Left ventricle myocardium inferior (tissue), 1 donor: ENCODE results near the gene SMAD7. TPM values are rescaled to one million over a fixed set of nuclear protein-coding genes. Genes with fewer than 3 reads are reported as not detected.

Experiments used
- DNase-seq: peaks from one replicate; pipeline ENCODE4 v3.0.0-alpha.2; 2020
- H3K27ac ChIP-seq: fragments of 200-600 bp; replicated peaks from 2 replicates; pipeline ENCODE4 v1.8.0; 2021
- H3K27me3 ChIP-seq: fragments of 200-600 bp; 2 replicates; pipeline ENCODE4 v1.8.0; 2021; ENCODE audit warnings: low read depth
- H3K36me3 ChIP-seq: fragments of 200-600 bp; 2 replicates; pipeline ENCODE4 v1.8.0; 2021
- H3K4me1 ChIP-seq: fragments of 200-600 bp; 2 replicates; pipeline ENCODE4 v1.8.0; 2021
- H3K4me3 ChIP-seq: fragments of 200-600 bp; 2 replicates; pipeline ENCODE4 v1.8.0; 2021; ENCODE audit warnings: mild to moderate bottlenecking, moderate library complexity
- H3K9me3 ChIP-seq: fragments of 200-600 bp; replicated peaks from 2 replicates; pipeline ENCODE4 v1.8.0; 2021
- intact Hi-C: fragments of 100-400 bp; cut with micrococcal nuclease; formaldehyde crosslinking; loops from one replicate; pipeline ENCODE4 v1.11.0; 2022
- total RNA-seq: library from RNA; stranded (reverse); fragmentation: NEBNext Ultra II Directional; extraction: Animal tissue kit (Norgen Biotek cat#: 25700); gene quantifications from one replicate; pipeline ENCODE4 v1.2.1, GENCODE V29; 2021
- TF ChIP-seq, protein P1 (sequence below): fragments of 200-600 bp; IDR thresholded peaks from 2 replicates; pipeline ENCODE4 v1.8.0; 2021; ENCODE audit warnings: antibody characterized with exemption, mild to moderate bottlenecking, borderline replicate concordance
- donor health status: DM: no; HTN: yes; CAD: no; lungs with severe emphysema.

Gene SMAD7
- total RNA-seq, 1 donor from 2014 or later, result 19.3 TPM

DNA sequence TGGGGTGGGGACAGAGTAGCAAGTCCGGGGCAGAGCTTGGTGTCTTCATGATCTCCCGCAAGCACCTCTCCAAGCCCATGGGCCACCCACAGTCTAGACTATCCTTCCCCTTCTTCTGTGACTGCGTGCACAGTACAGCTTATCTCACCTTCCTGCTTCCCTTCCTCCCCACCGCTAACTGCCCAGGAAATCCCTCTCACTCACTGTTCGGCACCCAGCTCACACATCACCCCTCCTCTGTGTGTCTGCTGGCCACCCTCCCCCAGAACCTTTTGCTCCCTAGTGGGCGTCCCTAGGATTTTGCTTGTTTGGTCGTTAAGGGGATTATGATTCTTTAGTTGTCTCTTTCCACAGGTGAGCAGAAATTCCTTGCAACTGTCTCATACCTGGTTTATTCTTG, 31.5 kb upstream of the SMAD7 start:
- TF ChIP-seq, protein P1, sequence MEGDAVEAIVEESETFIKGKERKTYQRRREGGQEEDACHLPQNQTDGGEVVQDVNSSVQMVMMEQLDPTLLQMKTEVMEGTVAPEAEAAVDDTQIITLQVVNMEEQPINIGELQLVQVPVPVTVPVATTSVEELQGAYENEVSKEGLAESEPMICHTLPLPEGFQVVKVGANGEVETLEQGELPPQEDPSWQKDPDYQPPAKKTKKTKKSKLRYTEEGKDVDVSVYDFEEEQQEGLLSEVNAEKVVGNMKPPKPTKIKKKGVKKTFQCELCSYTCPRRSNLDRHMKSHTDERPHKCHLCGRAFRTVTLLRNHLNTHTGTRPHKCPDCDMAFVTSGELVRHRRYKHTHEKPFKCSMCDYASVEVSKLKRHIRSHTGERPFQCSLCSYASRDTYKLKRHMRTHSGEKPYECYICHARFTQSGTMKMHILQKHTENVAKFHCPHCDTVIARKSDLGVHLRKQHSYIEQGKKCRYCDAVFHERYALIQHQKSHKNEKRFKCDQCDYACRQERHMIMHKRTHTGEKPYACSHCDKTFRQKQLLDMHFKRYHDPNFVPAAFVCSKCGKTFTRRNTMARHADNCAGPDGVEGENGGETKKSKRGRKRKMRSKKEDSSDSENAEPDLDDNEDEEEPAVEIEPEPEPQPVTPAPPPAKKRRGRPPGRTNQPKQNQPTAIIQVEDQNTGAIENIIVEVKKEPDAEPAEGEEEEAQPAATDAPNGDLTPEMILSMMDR, result no peak
- Histone ChIP-seq H3K36me3 (no peaks in the 10 kb centered on the region), H3K4me1 (no peaks in the 10 kb centered on the region), H3K9me3 (no peaks in the 10 kb centered on the region), H3K27ac (no peak overlapping the region), H3K27me3 (no peaks in the 10 kb centered on the region), H3K4me3 (no peak overlapping the region)
- intact Hi-C loops, result loop anchor here (10.0 kb wide), 1 partner anchor 53 kb away; no protein-coding TSS in a partner anchor
- DNase-seq, result no peak

DNA sequence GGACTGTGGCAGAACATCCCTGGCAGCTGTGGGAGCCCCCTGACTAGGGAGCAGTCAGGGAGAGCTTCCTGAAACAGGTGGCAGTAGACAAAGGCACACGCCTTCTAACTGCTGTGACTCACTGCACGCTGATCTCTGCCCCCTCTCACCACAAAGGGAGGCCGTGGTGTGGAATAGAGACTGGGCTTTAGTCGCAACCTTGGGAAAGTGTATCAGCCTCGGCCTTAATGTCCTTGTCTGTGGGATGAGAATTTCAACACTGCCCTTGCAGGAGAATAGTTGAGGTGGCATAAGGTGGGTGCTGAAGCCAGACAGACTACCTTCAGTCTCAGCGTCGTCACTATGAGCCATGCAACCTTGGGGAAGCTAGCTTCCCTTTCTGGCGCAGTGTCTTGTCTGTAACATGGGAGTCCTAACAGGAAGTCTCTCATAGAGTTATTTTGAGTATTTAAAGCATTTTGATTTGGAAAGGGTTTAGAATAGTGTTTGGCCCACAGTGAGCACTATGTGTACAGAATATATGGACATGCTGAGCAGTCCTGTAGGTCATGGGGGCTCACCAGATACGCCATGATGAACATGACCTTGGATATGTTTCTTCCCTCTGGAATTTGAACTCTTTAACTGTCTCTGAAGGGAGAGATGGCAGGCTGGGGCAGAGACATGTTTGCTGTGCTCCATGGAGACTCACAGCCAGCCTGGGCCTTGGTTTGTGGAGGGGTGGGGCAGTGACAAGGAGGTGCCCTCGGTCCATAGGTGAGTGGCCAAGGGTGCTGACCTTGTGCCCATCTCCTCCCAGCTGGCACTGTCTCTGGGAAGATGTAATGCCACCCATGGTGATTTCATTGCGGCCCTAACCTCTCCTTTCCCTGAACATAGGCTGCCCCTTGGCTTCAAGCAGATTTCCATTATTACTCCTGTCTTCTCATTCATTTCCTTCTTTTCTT, 29.5 kb upstream of the SMAD7 start:
- Histone ChIP-seq H3K4me1 (peaks cover 9% of the 10 kb centered on the region), H3K27ac (no peak overlapping the region), H3K36me3 (no peaks in the 10 kb centered on the region), H3K27me3 (no peaks in the 10 kb centered on the region), H3K9me3 (no peaks in the 10 kb centered on the region), H3K4me3 (no peak overlapping the region)
- TF ChIP-seq, protein P1, result no peak
- intact Hi-C loops, result loop anchor here (10.0 kb wide), 1 partner anchor 55 kb away; no protein-coding TSS in a partner anchor
- no peak for DNase-seq

DNA sequence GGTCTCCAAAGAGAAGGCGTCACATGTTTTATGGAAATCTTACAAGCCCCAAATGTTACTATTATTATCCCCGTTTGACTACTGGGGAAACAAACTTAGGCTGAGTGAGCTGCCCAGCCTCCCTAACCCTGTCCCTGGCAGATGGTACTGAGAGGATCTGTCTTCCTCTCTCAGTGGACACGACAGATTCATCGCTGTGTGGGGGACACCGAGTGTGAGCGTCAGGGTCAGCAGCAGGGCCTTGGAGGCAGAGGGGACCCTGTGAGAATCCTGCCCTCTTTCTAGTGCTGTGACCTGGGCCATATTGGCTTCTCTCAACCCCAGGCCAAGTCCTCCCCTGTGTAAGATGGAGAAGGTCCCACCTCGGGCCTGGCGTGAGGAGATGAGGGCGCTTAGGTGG, 27.1 kb upstream of the SMAD7 start:
- H3K36me3 ChIP-seq, result no peaks in the 10 kb centered on the region
- no peak for DNase-seq
- no peak overlapping the region for H3K27ac ChIP-seq
- TF ChIP-seq, protein P1, result no peak
- no peaks in the 10 kb centered on the region for H3K9me3 ChIP-seq
- no peak overlapping the region for H3K4me3 ChIP-seq
- no peaks in the 10 kb centered on the region for H3K27me3 ChIP-seq
- intact Hi-C loops, result no loop called here
- peaks cover 14% of the 10 kb centered on the region for H3K4me1 ChIP-seq

DNA sequence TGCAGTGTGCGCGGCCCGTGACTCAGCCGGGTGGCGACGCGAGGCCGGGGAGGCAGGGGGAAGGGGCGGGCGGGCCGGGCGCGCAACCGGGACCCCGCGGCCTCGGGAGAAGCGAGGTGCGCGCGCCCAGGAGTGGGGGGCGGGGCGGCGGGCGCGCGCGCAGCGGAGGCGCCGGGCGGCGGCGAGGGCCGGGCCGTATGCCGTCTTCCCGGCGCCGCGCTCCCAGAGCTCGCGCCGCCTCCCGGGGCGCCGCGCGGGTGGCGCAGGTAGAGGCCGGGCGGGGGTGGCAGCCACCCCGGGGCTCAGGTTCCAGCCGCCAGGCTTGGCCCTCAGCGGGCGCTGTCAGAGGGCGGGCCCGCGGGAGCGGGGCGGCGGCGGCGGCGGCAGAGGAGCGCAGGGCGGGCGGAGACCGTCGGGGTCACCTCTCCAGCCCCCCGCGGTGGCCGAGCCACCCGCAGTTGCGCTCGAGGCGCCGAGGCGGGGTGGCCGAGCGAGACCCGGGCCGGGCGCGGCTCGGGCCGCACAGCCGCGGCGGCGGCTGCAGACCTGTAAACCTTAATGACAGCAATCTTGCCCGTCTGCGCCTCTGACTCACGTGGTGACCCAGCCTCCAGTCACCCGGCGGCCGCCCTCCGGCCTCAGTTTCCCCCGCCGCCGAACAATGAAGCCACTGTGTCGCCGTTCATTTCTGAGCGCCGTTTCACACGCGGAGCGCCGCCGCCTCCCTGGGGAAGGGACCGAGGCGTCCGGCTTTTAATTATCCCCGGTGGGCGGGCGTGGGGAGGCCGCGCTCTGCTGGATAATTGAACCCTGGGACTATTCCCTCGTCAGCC, 25.3 kb upstream of the SMAD7 start:
- Histone ChIP-seq H3K9me3 (no peaks in the 10 kb centered on the region), H3K27me3 (no peaks in the 10 kb centered on the region), H3K4me3 (peak overlapping the region; percentile 80), H3K4me1 (peaks cover 14% of the 10 kb centered on the region), H3K36me3 (no peaks in the 10 kb centered on the region), H3K27ac (peak overlapping the region; percentile 90)
- intact Hi-C loops, result no loop called here
- DNase-seq, result peak; percentile 48
- TF ChIP-seq, protein P1, result no peak

DNA sequence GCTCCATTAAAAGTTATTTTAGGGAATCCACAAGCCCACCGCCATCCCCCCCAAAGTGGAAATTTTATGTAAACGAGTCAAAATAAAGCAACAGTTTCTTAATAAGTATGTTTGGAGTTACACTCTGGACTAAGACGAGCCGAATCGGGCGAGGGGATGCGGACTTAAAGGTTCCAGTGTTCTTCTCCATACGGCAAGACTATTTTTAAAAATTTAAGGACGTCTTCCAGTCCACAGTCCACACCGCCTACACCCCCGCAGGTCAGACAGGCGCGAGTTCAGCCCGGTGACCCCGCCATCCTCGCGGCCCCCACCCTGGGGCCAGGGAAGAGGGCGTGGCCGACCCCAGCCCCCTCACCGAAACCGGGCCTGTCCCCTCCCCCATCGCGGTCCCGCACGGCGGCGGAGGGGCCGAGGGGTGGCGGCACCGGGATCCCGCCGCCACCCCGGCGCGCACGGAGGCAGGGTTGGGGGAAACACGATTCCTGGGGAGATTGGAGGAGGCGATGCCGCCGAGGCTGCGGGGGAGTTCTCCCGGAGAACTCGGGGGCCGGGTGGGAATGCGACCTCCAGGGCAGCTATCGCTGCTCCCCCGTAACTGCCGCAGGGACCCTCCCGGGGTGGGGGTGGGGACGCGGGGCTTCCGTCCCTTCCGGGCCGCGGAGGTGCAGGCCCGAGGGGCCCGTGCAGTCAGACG, 24.5 kb upstream of the SMAD7 start:
- Histone ChIP-seq H3K27me3 (no peaks in the 10 kb centered on the region), H3K9me3 (no peaks in the 10 kb centered on the region), H3K36me3 (no peaks in the 10 kb centered on the region), H3K4me3 (peak overlapping the region; percentile 80), H3K27ac (peak overlapping the region; percentile 90), H3K4me1 (peaks cover 14% of the 10 kb centered on the region)
- TF ChIP-seq, protein P1, result no peak
- intact Hi-C loops, result no loop called here
- no peak for DNase-seq
